ENCODE data around the gene CDH2.

The CDH2 gene

GRCh38 chr18:28176948-28177827, at the start of gene CDH2:
CDH2 (minus strand) TSS chr18:28177130; CDS start chr18:28177022, 108 bp downstream.
- DNase-seq, result peak; percentile 54 to 94 (median 70)
- intact Hi-C loops (cut with DNase I), result loop anchor here (5.0 to 10.0 kb wide), 3 partner anchors 90 to 572 kb away; no protein-coding TSS in a partner anchor

- no peak for DNase-seq
- intact Hi-C loops (cut with DNase I), result no loop called here
Observed at GRCh38 chr18:28212060-28212459, 35.1 kb upstream of the CDH2 start.

GRCh38 chr18:28208712-28209265, 31.9 kb upstream of the CDH2 start:
- intact Hi-C loops (cut with DNase I), result no loop called here
- no peak for DNase-seq

GRCh38 chr18:28208268-28208667, 31.3 kb upstream of the CDH2 start:
- intact Hi-C loops (cut with DNase I), result no loop called here
- no peak for DNase-seq

- no peak for DNase-seq
- intact Hi-C loops (cut with DNase I), result no loop called here
Observed at GRCh38 chr18:28204154-28204553, 27.2 kb upstream of the CDH2 start.

GRCh38 chr18:28201056-28201455, 24.1 kb upstream of the CDH2 start:
- intact Hi-C loops (cut with DNase I), result no loop called here

GRCh38 chr18:28198620-28199019, 21.7 kb upstream of the CDH2 start:
- intact Hi-C loops (cut with DNase I), result no loop called here
- no peak for DNase-seq

More at GRCh38 chr18:28201056-28201455, 24.1 kb upstream of the CDH2 start:
- no peak for DNase-seq

- intact Hi-C loops (cut with DNase I), result no loop called here
- DNase-seq, result no peak
Observed at GRCh38 chr18:28193177-28193778, 16.3 kb upstream of the CDH2 start.

- DNase-seq, result peak in 1 of 10 donors; percentile 44
- intact Hi-C loops (cut with DNase I), result no loop called here
Observed at GRCh38 chr18:28189400-28190239, 12.7 kb upstream of the CDH2 start.

- intact Hi-C loops (cut with DNase I), result no loop called here
- DNase-seq, result no peak
Observed at GRCh38 chr18:28185121-28185520, 8.2 kb upstream of the CDH2 start.

- intact Hi-C loops (cut with DNase I), result no loop called here
Observed at GRCh38 chr18:28183418-28184078, 6.6 kb upstream of the CDH2 start.

GRCh38 chr18:28181616-28182015, 4.7 kb upstream of the CDH2 start:
- no peak for DNase-seq
- intact Hi-C loops (cut with DNase I), result no loop called here

More at GRCh38 chr18:28183418-28184078, 6.6 kb upstream of the CDH2 start:
- DNase-seq, result no peak

GRCh38 chr18:28178720-28179119, 1.8 kb upstream of the CDH2 start:
- intact Hi-C loops (cut with DNase I), result loop anchor here (5.0 to 10.0 kb wide), 3 partner anchors 91 to 574 kb away; no protein-coding TSS in a partner anchor
- DNase-seq, result no peak

GRCh38 chr18:28177828-28178635, 1.1 kb upstream of the CDH2 start:
- intact Hi-C loops (cut with DNase I), result loop anchor here (5.0 to 10.0 kb wide), 3 partner anchors 91 to 573 kb away; no protein-coding TSS in a partner anchor

GRCh38 chr18:28176698-28176947, 307 bp downstream of the CDH2 start:
- peak in 3 of 10 donors; percentile 4 to 89 (median 8) for DNase-seq
- intact Hi-C loops (cut with DNase I), result loop anchor here (5.0 to 10.0 kb wide), 3 partner anchors 89 to 572 kb away; no protein-coding TSS in a partner anchor

More at GRCh38 chr18:28177828-28178635, 1.1 kb upstream of the CDH2 start:
- peak; percentile 69 to 96 (median 82) for DNase-seq

- intact Hi-C loops (cut with DNase I), result loop anchor here (5.0 to 10.0 kb wide), 3 partner anchors 89 to 571 kb away; no protein-coding TSS in a partner anchor
- peak in 8 of 10 donors; percentile 24 to 87 (median 34) for DNase-seq
Observed at GRCh38 chr18:28175930-28176697, 816 bp downstream of the CDH2 start.

- intact Hi-C loops (cut with DNase I), result loop anchor here (5.0 to 10.0 kb wide), 3 partner anchors 88 to 571 kb away; no protein-coding TSS in a partner anchor
- peak; percentile 22 to 90 (median 42) for DNase-seq
Observed at GRCh38 chr18:28175150-28175929, 1.6 kb downstream of the CDH2 start.
